GM21423 (cell line): ENCODE results near the gene BRSK2.
"Not testable (repeated sequence)": the region's sequence is repeated elsewhere in the genome, so short reads cannot be mapped to it uniquely, and the experiment has no call there.

Experiments
- ATAC-seq: cut with Tn5 transposase; IDR thresholded peaks from one replicate; pipeline ENCODE4 v1.9.1; 2021; ENCODE audit warnings: mild to moderate bottlenecking, moderate library complexity; ENCODE audit not compliant: unreplicated experiment

Gene BRSK2

GRCh38 chr11:1407668-1408067, 17.9 kb downstream of the BRSK2 start:
- ATAC-seq: no peak

- ATAC-seq: no peak
Observed at GRCh38 chr11:1408346-1408745, 18.6 kb downstream of the BRSK2 start.

- no peak for ATAC-seq
Observed at GRCh38 chr11:1409108-1409851, 19.5 kb downstream of the BRSK2 start.

- not testable (repeated sequence) for ATAC-seq
Observed at GRCh38 chr11:1409852-1410125, 20.1 kb downstream of the BRSK2 start.

GRCh38 chr11:1410366-1411291, 20.9 kb downstream of the BRSK2 start:
- ATAC-seq: no peak

GRCh38 chr11:1411301-1411700, 21.6 kb downstream of the BRSK2 start:
- ATAC-seq: no peak

- ATAC-seq: not testable (repeated sequence)
Observed at GRCh38 chr11:1411739-1412138, 22.0 kb downstream of the BRSK2 start.

GRCh38 chr11:1412377-1413095, 22.8 kb downstream of the BRSK2 start:
- ATAC-seq: no peak

- no peak for ATAC-seq
Observed at GRCh38 chr11:1414650-1415049, 24.9 kb downstream of the BRSK2 start.

GRCh38 chr11:1415631-1416030, 25.9 kb downstream of the BRSK2 start:
- no peak for ATAC-seq

GRCh38 chr11:1418192-1418795, 28.6 kb downstream of the BRSK2 start:
- ATAC-seq: not testable (repeated sequence)

- no peak for ATAC-seq
Observed at GRCh38 chr11:1419811-1420210, 30.1 kb downstream of the BRSK2 start.

- no peak for ATAC-seq
Observed at GRCh38 chr11:1421291-1421690, 31.6 kb downstream of the BRSK2 start.

GRCh38 chr11:1422481-1422880, 32.7 kb downstream of the BRSK2 start:
- ATAC-seq: no peak

- ATAC-seq: no peak
Observed at GRCh38 chr11:1422981-1423380, 33.2 kb downstream of the BRSK2 start.

GRCh38 chr11:1423406-1423805, 33.7 kb downstream of the BRSK2 start:
- ATAC-seq: not testable (repeated sequence)

- ATAC-seq: no peak
Observed at GRCh38 chr11:1425006-1425405, 35.3 kb downstream of the BRSK2 start.

GRCh38 chr11:1425439-1425838, 35.7 kb downstream of the BRSK2 start:
- no peak for ATAC-seq

GRCh38 chr11:1428762-1429316, 39.1 kb downstream of the BRSK2 start:
- ATAC-seq: no peak

GRCh38 chr11:1433568-1433967, 43.8 kb downstream of the BRSK2 start:
- ATAC-seq: no peak
